Activated B cell treated with CpG ODN at 0.5 μM for 24 hours (primary cell): ENCODE results near the gene CDY1B. TPM values are rescaled to one million over a fixed set of nuclear protein-coding genes. Genes with fewer than 3 reads are reported as not detected.
"Not testable (repeated sequence)": the region's sequence is repeated elsewhere in the genome, so short reads cannot be mapped to it uniquely, and the experiment has no call there.

Source experiments
- ATAC-seq: fragments of 200-7000 bp; cut with Tn5 transposase; one replicate; pipeline ENCODE4 v1.10.0; 2021; ENCODE audit warnings: low read depth, mild to moderate bottlenecking, moderate library complexity
- CTCF ChIA-PET: fragments of 350-600 bp; sonication (Branson Sonifier 250); formaldehyde crosslinking; loops from one replicate; lab custom pipeline; 2021; ENCODE audit warnings: antibody characterized with exemption; lab: Charles Lee
- POLR2A ChIA-PET: fragments of 350-600 bp; sonication (Branson Sonifier 250); formaldehyde crosslinking; loops from one replicate; lab custom pipeline; 2021; ENCODE audit warnings: antibody characterized with exemption; lab: Charles Lee
- DNase-seq: peaks from one replicate; pipeline ENCODE4 v3.0.0; 2022
- H3K27ac Mint-ChIP-seq: one replicate; pipeline ENCODE4 v1.8.0; 2020; ENCODE audit warnings: mixed read lengths
- H3K27me3 Mint-ChIP-seq: one replicate; pipeline ENCODE4 v1.8.0; 2021; ENCODE audit warnings: mixed read lengths
- H3K36me3 Mint-ChIP-seq: one replicate; pipeline ENCODE4 v1.8.0; 2021; ENCODE audit warnings: low read depth, mixed read lengths
- H3K4me1 Mint-ChIP-seq: one replicate; pipeline ENCODE4 v1.8.0; 2021; ENCODE audit warnings: mixed read lengths
- H3K4me3 Mint-ChIP-seq: one replicate; pipeline ENCODE4 v1.8.0; 2020; ENCODE audit warnings: mild to moderate bottlenecking, mixed read lengths
- H3K9me3 Mint-ChIP-seq: one replicate; pipeline ENCODE4 v1.8.0; 2020; ENCODE audit warnings: mixed read lengths
- intact Hi-C: fragments of 100-400 bp; cut with micrococcal nuclease; formaldehyde crosslinking; loops from one replicate; pipeline ENCODE4 v1.15.1; 2024
- total RNA-seq: library from RNA; stranded (reverse); gene quantifications from 2 replicates; pipeline ENCODE4 v1.2.3, GENCODE V29; 2022

Gene CDY1B
- total RNA-seq = not detected in 2 replicates

GRCh38 chrY:24047919-24048318, at the start of gene CDY1B:
Gene CDY1B, minus strand, starts transcription at chrY:24048019. Its CDS starts 331 bp downstream, at chrY:24047688.
- H3K27ac Mint-ChIP-seq, ATAC-seq, CTCF ChIA-PET, H3K36me3 Mint-ChIP-seq, intact Hi-C loops, H3K9me3 Mint-ChIP-seq, H3K4me1 Mint-ChIP-seq, DNase-seq, POLR2A ChIA-PET, H3K4me3 Mint-ChIP-seq, H3K27me3 Mint-ChIP-seq: not testable (repeated sequence)

DNA sequence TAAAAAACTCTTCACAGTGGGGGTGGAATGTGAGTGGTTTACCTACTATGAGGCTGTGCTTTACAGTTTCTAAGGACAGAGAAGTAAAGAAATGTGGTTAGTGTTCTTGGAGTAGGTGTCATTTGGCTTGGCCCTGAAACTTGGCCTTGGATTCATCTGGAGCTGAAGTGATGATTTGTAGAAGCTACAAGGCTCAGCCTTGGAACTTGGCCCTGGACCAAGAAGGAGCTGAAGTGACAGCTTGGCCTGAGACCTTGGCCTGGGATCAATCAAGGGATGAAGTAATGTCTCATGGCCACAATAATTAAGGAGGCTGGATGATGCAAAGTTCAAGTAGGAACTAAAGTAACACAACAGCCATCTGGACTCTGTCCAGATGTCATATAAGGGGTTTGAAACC, 1.7 kb upstream of the CDY1B start:
- H3K9me3 Mint-ChIP-seq, H3K27me3 Mint-ChIP-seq, POLR2A ChIA-PET, H3K36me3 Mint-ChIP-seq, H3K27ac Mint-ChIP-seq, DNase-seq, CTCF ChIA-PET, ATAC-seq, H3K4me1 Mint-ChIP-seq, H3K4me3 Mint-ChIP-seq, intact Hi-C loops: not testable (repeated sequence)

DNA sequence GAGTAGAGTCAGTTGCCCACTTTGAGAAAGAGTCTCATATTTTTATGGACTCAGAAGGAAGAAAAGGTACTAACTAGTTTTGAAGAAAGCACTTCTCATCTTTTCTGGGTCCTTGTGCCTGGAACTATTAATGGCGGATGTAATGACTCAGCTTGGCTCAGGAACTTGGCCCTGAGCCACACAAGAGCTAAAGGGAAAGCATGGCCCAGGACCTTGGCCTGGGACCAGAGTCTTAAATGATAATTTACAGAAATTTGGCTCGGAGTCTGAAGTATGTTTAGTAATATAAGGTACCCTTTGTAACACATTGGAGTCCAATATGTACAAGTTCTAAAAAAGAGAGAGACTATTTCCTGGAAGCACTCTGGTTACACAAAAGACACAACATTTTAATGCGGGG, 4.6 kb downstream of the CDY1B start:
- H3K36me3 Mint-ChIP-seq, H3K9me3 Mint-ChIP-seq, CTCF ChIA-PET, H3K4me1 Mint-ChIP-seq, POLR2A ChIA-PET, ATAC-seq, H3K27me3 Mint-ChIP-seq, intact Hi-C loops, DNase-seq, H3K4me3 Mint-ChIP-seq, H3K27ac Mint-ChIP-seq: not testable (repeated sequence)

DNA sequence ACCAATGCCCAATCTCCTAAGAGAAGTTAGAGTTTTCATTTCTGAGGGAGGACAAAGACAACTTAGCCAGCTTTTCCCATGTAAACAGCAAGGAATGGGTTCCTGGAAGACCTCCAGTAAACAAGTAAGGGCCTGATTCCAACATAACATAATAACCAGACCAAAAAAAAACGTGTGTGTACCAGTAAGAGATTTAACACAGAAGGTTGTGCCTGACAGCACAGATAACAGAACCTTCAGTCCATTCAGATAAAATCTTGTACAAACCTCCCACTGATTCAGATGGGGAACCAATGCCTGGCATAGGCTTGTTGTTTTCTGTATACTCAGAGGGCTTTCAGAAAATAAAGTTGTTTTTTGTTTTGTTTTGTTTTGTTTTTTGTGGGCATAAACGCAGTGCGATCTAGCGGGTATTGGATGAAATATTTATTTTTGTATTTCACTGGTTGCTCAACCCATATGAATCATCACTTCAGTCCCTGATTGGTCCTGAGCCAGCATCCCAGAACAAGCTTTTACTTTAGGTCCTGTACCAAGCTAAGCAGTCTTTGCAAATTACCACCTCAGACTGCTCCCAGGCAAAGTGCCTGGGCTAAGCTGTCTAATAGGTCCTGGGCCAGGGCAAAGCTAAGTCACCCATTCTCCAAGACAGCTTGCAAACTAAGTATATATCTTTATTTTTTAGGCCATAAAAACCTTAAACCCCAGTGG, 8.7 kb downstream of the CDY1B start:
- H3K4me1 Mint-ChIP-seq, ATAC-seq, DNase-seq, H3K9me3 Mint-ChIP-seq, POLR2A ChIA-PET, H3K27ac Mint-ChIP-seq, H3K27me3 Mint-ChIP-seq, intact Hi-C loops, H3K4me3 Mint-ChIP-seq, H3K36me3 Mint-ChIP-seq, CTCF ChIA-PET: not testable (repeated sequence)

DNA sequence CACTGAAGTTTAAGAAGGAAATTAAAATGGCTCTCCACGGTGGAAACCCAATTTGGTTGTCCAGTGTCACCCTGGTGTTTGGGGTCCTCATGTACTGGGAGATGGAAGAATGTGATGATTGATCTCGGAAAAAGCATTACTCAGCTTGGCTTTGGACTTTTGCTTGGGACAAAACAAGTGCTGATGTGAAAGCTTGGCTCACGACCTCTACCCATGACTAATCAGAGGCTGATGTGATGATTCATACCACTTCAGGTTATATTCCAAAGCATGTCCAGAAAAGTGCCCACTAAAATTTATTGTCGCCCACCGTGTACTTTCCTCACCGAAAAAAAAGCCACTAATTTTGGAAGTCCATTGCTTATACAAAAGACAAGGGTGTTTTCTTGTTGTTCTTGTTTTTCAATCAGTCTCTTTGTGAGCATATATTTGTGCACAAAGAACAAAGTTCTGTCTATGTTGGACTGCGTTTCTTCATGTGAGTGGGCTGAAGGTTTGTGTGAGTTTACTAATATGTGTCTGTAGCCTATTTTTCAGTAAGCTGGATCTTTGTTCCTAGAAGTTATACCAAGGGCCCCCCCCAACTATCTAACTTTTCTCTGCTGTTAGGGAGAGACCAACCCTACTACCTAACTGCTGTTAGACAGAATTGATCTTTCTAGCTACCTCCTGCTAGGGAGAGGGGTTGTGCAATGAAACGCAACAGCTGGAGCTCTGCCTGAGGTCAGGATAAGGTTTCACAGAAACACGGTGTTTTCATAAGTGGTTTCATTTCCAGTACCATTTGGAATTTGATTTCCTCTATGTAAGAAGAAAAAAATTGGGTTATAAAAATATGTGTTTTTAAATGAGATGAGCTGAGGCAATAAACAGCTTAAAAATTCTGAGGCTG, 21.4 kb downstream of the CDY1B start:
- intact Hi-C loops, H3K4me1 Mint-ChIP-seq, DNase-seq, POLR2A ChIA-PET, ATAC-seq, H3K36me3 Mint-ChIP-seq, H3K9me3 Mint-ChIP-seq, H3K27me3 Mint-ChIP-seq, CTCF ChIA-PET, H3K4me3 Mint-ChIP-seq, H3K27ac Mint-ChIP-seq: not testable (repeated sequence)
